Esophagus (tissue), 2 donors: ENCODE results near the gene TVP23B. TPM values are rescaled to one million over a fixed set of nuclear protein-coding genes. Genes with fewer than 3 reads are reported as not detected.
"Not testable (repeated sequence)": the region's sequence is repeated elsewhere in the genome, so short reads cannot be mapped to it uniquely, and the experiment has no call there.

Experiments used
- H3K27ac ChIP-seq, 2 donors: one replicate each; pipeline ENCODE4 v1.5.1; 2013; ENCODE audit warnings: low read depth in 2 of 2, mild to moderate bottlenecking in 2 of 2, inconsistent platforms in 1 of 2, low read length in 1 of 2, moderate library complexity in 1 of 2
- H3K27me3 ChIP-seq, 2 donors: one replicate each; pipeline ENCODE4 v1.6.1; 2013; ENCODE audit warnings: low read length in 2 of 2, control low read depth in 1 of 2, mild to moderate bottlenecking in 1 of 2; ENCODE audit not compliant: insufficient read depth in 2 of 2, control insufficient read depth in 1 of 2
- H3K36me3 ChIP-seq, 2 donors: one replicate each; pipeline ENCODE4 v1.6.1; 2013; ENCODE audit warnings: low read length in 1 of 2; ENCODE audit not compliant: control insufficient read depth in 2 of 2, insufficient read depth in 2 of 2
- H3K4me1 ChIP-seq, 2 donors: one replicate each; pipeline ENCODE4 v1.6.1; 2013; ENCODE audit warnings: low read length in 1 of 2; ENCODE audit not compliant: control insufficient read depth in 2 of 2, insufficient read depth in 2 of 2
- H3K4me3 ChIP-seq, 2 donors: one replicate each; pipeline ENCODE4 v1.5.1; 2013; ENCODE audit warnings: low read length in 2 of 2, mild to moderate bottlenecking in 2 of 2, low read depth in 1 of 2, moderate library complexity in 1 of 2
- H3K9me3 ChIP-seq, 2 donors: one replicate each; pipeline ENCODE4 v1.6.1; 2013; ENCODE audit warnings: mild to moderate bottlenecking in 2 of 2, low read depth in 1 of 2, low read length in 1 of 2, moderate library complexity in 1 of 2; ENCODE audit not compliant: control insufficient read depth in 2 of 2, insufficient read depth in 1 of 2
- WGBS, 2 donors: extraction: QIAGEN DNeasy Blood & Tissue Kit; methylation state at CpG; one replicate each; pipeline ENCODE4 v1.1.7; 2013; 5-methylcytosine and 5-hydroxymethylcytosine counted together
- polyA plus RNA-seq, 2 donors: library from polyadenylated mRNA; stranded (reverse); fragments of 200-250 nt; gene quantifications; one replicate each; pipeline ENCODE4 v1.2.3, GENCODE V29; 2013
- donor health status: healthy with polysubstance abuse.
- donor health status: Bipolar disorder and iron deficiency.

Gene TVP23B
- polyA plus RNA-seq, 2 donors, result 44.5 to 53.2 TPM

- H3K9me3 ChIP-seq, H3K27ac ChIP-seq, H3K27me3 ChIP-seq, H3K4me3 ChIP-seq, H3K4me1 ChIP-seq, H3K36me3 ChIP-seq: not testable (repeated sequence)
- WGBS, 2 donors, result 90 to 93% methylated on average over 1 of the region's 1 CpG
Measured at GRCh38 chr17:18750242-18750641, 30.7 kb upstream of the TVP23B start.

- WGBS, 2 donors, result 80 to 83% methylated on average over 5 of the region's 6 CpGs
- H3K4me1 ChIP-seq, result not testable (repeated sequence)
Measured at GRCh38 chr17:18753829-18754409, 27.1 kb upstream of the TVP23B start.

GRCh38 chr17:18755969-18756368 is 25.0 kb upstream of the TVP23B start:
- not testable (repeated sequence) for H3K27me3 ChIP-seq, H3K36me3 ChIP-seq, H3K4me1 ChIP-seq, H3K4me3 ChIP-seq, H3K9me3 ChIP-seq, H3K27ac ChIP-seq
- WGBS, 2 donors, result 84 to 90% methylated on average over 4 of the region's 4 CpGs

More at GRCh38 chr17:18753829-18754409, 27.1 kb upstream of the TVP23B start:
- not testable (repeated sequence) for H3K4me3 ChIP-seq, H3K36me3 ChIP-seq, H3K27ac ChIP-seq, H3K9me3 ChIP-seq, H3K27me3 ChIP-seq

DNA sequence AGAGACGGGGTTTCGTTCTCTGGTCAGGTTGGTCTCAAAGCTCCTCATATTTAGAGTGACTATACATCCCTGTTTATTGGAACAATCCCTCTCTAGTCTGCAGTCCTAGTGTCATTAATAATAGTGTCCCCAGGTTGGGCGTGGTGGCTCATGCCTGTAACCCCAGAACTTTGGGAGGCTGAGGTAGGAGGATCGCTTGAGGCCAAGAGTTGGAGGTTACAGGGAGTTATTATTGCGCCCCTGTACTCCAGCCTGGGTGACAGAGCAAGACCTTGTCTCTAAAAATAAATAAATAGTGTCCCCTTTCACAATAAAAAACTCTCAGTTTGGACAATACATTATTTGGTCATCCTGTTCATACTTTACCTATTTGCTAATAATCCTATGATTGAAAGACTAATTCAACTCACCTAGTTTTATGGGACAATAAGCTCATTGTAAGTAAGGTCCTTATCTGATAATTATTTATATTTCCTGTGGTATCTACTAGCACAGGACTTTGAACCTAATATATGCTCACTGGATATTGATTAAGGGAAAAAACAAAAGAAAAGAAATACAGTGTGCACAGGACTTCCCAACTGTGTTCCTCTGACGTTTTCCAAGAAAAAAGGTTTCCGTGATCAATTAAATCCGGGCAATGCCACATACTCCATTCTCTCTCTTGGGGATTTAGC is 23.5 kb upstream of the TVP23B start:
- not testable (repeated sequence) for H3K4me1 ChIP-seq, H3K9me3 ChIP-seq, H3K36me3 ChIP-seq, H3K4me3 ChIP-seq, H3K27me3 ChIP-seq, H3K27ac ChIP-seq
- 84 to 93% methylated on average over 8 of the region's 8 CpGs for WGBS, 2 donors

- not testable (repeated sequence) for H3K36me3 ChIP-seq, H3K4me3 ChIP-seq, H3K4me1 ChIP-seq, H3K27me3 ChIP-seq, H3K9me3 ChIP-seq, H3K27ac ChIP-seq
- WGBS, 2 donors, result 98 to 100% methylated on average over 1 to 2 of the region's 6 CpGs
Measured at GRCh38 chr17:18758344-18758743, 22.6 kb upstream of the TVP23B start.

- H3K4me1 ChIP-seq, H3K27me3 ChIP-seq, H3K4me3 ChIP-seq, H3K9me3 ChIP-seq, H3K27ac ChIP-seq, H3K36me3 ChIP-seq: not testable (repeated sequence)
- whole genome bisulfite sequencing, 2 donors, result 93% methylated on average over 6 of the region's 6 CpGs
Measured at GRCh38 chr17:18760221-18760620, 20.8 kb upstream of the TVP23B start.

DNA sequence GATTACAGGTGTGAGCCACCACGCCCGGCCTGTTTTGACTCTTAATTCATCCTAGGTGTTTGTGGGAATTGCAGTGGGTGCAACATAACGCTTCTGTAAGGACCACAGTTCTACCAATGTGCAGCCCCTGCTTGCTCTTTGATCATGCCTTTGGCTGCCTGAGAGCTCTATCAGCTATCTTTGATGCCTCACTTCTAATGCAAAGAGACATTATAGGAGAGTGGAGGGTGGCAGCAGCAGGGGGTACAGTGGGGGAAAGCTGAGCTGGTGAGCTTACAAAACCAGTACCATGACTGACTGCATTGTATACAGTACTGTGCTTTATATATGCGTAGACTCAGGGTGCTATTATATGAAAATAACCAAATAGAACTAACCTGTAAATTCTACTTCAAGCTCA is 10.4 kb upstream of the TVP23B start:
- WGBS, 2 donors, result 86 to 92% methylated on average over 3 to 4 of the region's 4 CpGs
- not testable (repeated sequence) for H3K36me3 ChIP-seq, H3K4me3 ChIP-seq, H3K9me3 ChIP-seq, H3K27me3 ChIP-seq, H3K4me1 ChIP-seq, H3K27ac ChIP-seq

- not testable (repeated sequence) for H3K9me3 ChIP-seq, H3K4me3 ChIP-seq, H3K36me3 ChIP-seq, H3K27me3 ChIP-seq, H3K27ac ChIP-seq, H3K4me1 ChIP-seq
- WGBS, 2 donors, result 43 to 54% methylated on average over 4 of the region's 4 CpGs
Measured at GRCh38 chr17:18771066-18771465, 9.9 kb upstream of the TVP23B start.

- 82 to 85% methylated on average over 7 of the region's 7 CpGs for WGBS, 2 donors
Measured at GRCh38 chr17:18772471-18772870, 8.5 kb upstream of the TVP23B start.

GRCh38 chr17:18781805-18782204 is 822 bp downstream of the TVP23B start:
- H3K4me1 ChIP-seq, H3K27me3 ChIP-seq, H3K9me3 ChIP-seq, H3K27ac ChIP-seq, H3K36me3 ChIP-seq: not testable (repeated sequence)
- 6 to 8% methylated on average over 2 to 3 of the region's 5 CpGs for WGBS, 2 donors
- H3K4me3 ChIP-seq, result peak overlapping the region in 1 of 2 donors; percentile 68

More at GRCh38 chr17:18772471-18772870, 8.5 kb upstream of the TVP23B start:
- Histone ChIP-seq H3K36me3 (no peaks in the 10 kb centered on the region), H3K4me1 (no peaks in the 10 kb centered on the region), H3K27me3 (no peaks in the 10 kb centered on the region), H3K9me3 (no peaks in the 10 kb centered on the region), H3K27ac (no peak overlapping the region), H3K4me3 (no peak overlapping the region)
